PC-9 (cell line): ENCODE measurements around the gene RBM38. TPM values are rescaled to one million over a fixed set of nuclear protein-coding genes. Genes with fewer than 3 reads are reported as not detected.

ENCODE experiments used
- BruUV-seq: library from RNA; stranded (reverse); fragments of 400-500 nt; replicated peaks from 2 replicates; lab custom pipeline; 2021; lab: Mats Ljungman, UMichigan
- CTCF ChIA-PET: fragments of 300-600 bp; sonication (Branson Sonifier 250); formaldehyde crosslinking; loops from one replicate; lab custom pipeline; 2022; ENCODE audit warnings: antibody characterized with exemption; lab: Charles Lee
- POLR2A ChIA-PET: fragments of 300-600 bp; sonication (Branson Sonifier 250); formaldehyde crosslinking; loops from one replicate; lab custom pipeline; 2022; ENCODE audit warnings: antibody characterized with exemption; ENCODE audit not compliant: unreplicated experiment; lab: Charles Lee
- DNase-seq, 2 experiments: peaks; one replicate each; pipeline versions ENCODE4 v3.0.0 to v3.0.0-alpha.2; 2015 to 2022; ENCODE audit warnings: mixed read lengths in 1 of 2
- H2AFZ ChIP-seq: fragments of 200-600 bp; sonication (generic); 2 replicates; pipeline ENCODE4 v1.8.1; 2017; ENCODE audit warnings: antibody characterized with exemption
- H3F3A ChIP-seq: fragments of 200-600 bp; sonication (generic); 2 replicates; pipeline ENCODE4 v1.8.1; 2017; ENCODE audit warnings: antibody characterized with exemption, mild to moderate bottlenecking, low read depth; ENCODE audit not compliant: insufficient read depth
- H3K27ac ChIP-seq: fragments of 200-600 bp; sonication (generic); 2 replicates; pipeline ENCODE4 v1.6.1; 2016; ENCODE audit warnings: mixed run types
- H3K27me3 ChIP-seq: fragments of 200-600 bp; sonication (generic); 2 replicates; pipeline ENCODE4 v1.6.1; 2016; ENCODE audit warnings: low read depth, mixed run types; ENCODE audit not compliant: insufficient read depth
- H3K36me3 ChIP-seq: fragments of 200-600 bp; sonication (generic); 2 replicates; pipeline ENCODE4 v1.6.1; 2016; ENCODE audit warnings: low read depth, mixed run types
- H3K4me1 ChIP-seq: fragments of 200-600 bp; sonication (generic); replicated peaks from 2 replicates; pipeline ENCODE4 v1.6.1; 2016; ENCODE audit warnings: mixed run types; ENCODE audit not compliant: insufficient read depth
- H3K4me2 ChIP-seq: fragments of 200-600 bp; sonication (generic); 2 replicates; pipeline ENCODE4 v1.6.1; 2017; ENCODE audit warnings: mixed run types
- H3K4me3 ChIP-seq: fragments of 200-600 bp; sonication (generic); 2 replicates; pipeline ENCODE4 v1.6.1; 2016; ENCODE audit warnings: mixed run types
- H3K79me2 ChIP-seq: fragments of 200-600 bp; sonication (generic); 2 replicates; pipeline ENCODE4 v1.6.1; 2017; ENCODE audit warnings: low read depth, mixed run types
- H3K9me2 ChIP-seq: fragments of 200-600 bp; sonication (generic); 2 replicates; pipeline ENCODE4 v1.8.1; 2017; ENCODE audit warnings: mild to moderate bottlenecking; ENCODE audit not compliant: insufficient read depth
- H3K9me3 ChIP-seq: fragments of 200-600 bp; sonication (generic); 2 replicates; pipeline ENCODE4 v1.8.1; 2016; ENCODE audit warnings: low read depth; ENCODE audit not compliant: insufficient read depth
- H4K20me1 ChIP-seq: fragments of 200-600 bp; sonication (generic); 2 replicates; pipeline ENCODE4 v1.8.1; 2017; ENCODE audit not compliant: insufficient read depth
- intact Hi-C: fragments of 100-400 bp; cut with micrococcal nuclease; formaldehyde crosslinking; loops from one replicate; pipeline ENCODE4 v1.10.0; 2022; ENCODE audit not compliant: unreplicated experiment
- total RNA-seq: library from RNA; stranded (reverse); gene quantifications from 2 replicates; pipeline ENCODE4 v1.2.3, GENCODE V29; 2021
- TF ChIP-seq, protein P1 (sequence below): fragments of 200-600 bp; sonication (generic); conservative IDR thresholded peaks from 2 replicates; pipeline ENCODE4 v1.6.1; 2017; ENCODE audit warnings: mixed run types, antibody characterized with exemption, mild to moderate bottlenecking, moderate library complexity

The RBM38 gene
- total RNA-seq, 1 experiment from 2014 or later = 25.6 TPM

DNA sequence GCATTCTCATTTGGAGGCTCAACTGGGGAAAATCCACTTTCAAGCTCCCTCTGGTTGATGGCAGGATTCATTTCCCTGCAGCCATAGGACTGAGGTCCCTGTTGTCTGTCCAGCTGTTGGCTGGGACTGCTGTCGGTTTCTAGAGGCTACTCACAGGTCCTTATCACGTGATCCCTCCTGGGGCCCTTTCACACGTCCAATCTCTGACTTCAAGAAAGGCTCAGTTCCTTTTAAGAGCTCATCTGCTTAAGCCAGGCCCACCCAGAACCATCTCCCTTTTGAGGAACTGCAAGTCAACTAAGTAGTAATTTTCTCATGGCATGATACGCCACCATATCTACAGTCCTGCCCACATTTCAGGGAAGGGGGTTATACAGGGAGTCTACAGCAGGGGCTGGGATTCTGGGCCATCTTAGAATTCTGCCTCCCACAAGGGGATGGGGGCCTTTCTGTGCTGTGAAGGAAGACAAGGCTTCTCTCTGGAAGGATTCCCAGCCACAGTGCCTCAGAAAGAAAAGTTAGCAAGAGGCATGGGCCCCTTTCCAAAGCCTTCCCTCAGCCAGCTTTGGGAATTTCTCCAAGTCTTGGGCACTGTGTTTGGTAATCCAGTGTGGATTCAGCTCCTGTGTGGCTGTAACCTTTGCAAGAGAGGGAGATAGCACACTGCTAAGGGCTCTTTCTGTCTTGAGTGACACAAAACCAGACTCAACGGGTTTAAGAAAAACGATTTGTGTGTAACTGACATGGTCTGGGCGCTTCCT, 67.4 kb downstream of the RBM38 start:
- no TSS peak for BruUV-seq
- Histone ChIP-seq H3K27me3 (peaks cover 75% of the 10 kb centered on the region), H3K4me2 (no peak overlapping the region), H3K79me2 (no peaks in the 10 kb centered on the region), H3K9me3 (no peaks in the 10 kb centered on the region), H3K27ac (no peak overlapping the region), H4K20me1 (no peaks in the 10 kb centered on the region), H3K36me3 (no peaks in the 10 kb centered on the region), H3K4me1 (no peaks in the 10 kb centered on the region), H3F3A (no peaks in the 10 kb centered on the region), H3K4me3 (no peak overlapping the region), H2AFZ (no peak overlapping the region), H3K9me2 (no peaks in the 10 kb centered on the region)
- TF ChIP-seq, protein P1, sequence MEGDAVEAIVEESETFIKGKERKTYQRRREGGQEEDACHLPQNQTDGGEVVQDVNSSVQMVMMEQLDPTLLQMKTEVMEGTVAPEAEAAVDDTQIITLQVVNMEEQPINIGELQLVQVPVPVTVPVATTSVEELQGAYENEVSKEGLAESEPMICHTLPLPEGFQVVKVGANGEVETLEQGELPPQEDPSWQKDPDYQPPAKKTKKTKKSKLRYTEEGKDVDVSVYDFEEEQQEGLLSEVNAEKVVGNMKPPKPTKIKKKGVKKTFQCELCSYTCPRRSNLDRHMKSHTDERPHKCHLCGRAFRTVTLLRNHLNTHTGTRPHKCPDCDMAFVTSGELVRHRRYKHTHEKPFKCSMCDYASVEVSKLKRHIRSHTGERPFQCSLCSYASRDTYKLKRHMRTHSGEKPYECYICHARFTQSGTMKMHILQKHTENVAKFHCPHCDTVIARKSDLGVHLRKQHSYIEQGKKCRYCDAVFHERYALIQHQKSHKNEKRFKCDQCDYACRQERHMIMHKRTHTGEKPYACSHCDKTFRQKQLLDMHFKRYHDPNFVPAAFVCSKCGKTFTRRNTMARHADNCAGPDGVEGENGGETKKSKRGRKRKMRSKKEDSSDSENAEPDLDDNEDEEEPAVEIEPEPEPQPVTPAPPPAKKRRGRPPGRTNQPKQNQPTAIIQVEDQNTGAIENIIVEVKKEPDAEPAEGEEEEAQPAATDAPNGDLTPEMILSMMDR = no peak
- ChIA-PET CTCF (no interaction called here), POLR2A (no interaction called here)
- intact Hi-C loops = no loop called here
- DNase-seq = no peak

Other genes starting within 250 kb of the RBM38 start
- 0.13 and 0.60 TPM in 2 replicates for gene BMP7, start 124.8 kb upstream of the RBM38 start, total RNA-seq
- not detected in 2 replicates for gene SPO11, start 61.6 kb upstream of the RBM38 start, total RNA-seq
- 26.1 and 38.4 TPM in 2 replicates for gene RAE1, start 40.1 kb upstream of the RBM38 start, total RNA-seq
- gene CTCFL, start 133.7 kb downstream of the RBM38 start, total RNA-seq = not detected in 2 replicates
- not detected in 2 replicates for gene PCK1, start 169.7 kb downstream of the RBM38 start, total RNA-seq
- not detected in 2 replicates for gene ZBP1, start 229.0 kb downstream of the RBM38 start, total RNA-seq